ENCODE results near the gene BRD7.

The BRD7 gene

GRCh38 chr16:50288920-50289319 lies 79.9 kb downstream of the BRD7 start:
- no peak for FAIRE-seq

- no peak for FAIRE-seq
Observed at GRCh38 chr16:50288026-50288425, 80.8 kb downstream of the BRD7 start.

- FAIRE-seq, result no peak
Observed at GRCh38 chr16:50286681-50287080, 82.1 kb downstream of the BRD7 start.

- FAIRE-seq, result no peak
Observed at GRCh38 chr16:50285406-50286003, 83.3 kb downstream of the BRD7 start.

GRCh38 chr16:50284131-50284911 lies 84.5 kb downstream of the BRD7 start:
- FAIRE-seq, result no peak

GRCh38 chr16:50282955-50283631 lies 85.7 kb downstream of the BRD7 start:
- FAIRE-seq, result no peak

GRCh38 chr16:50282010-50282538 lies 86.7 kb downstream of the BRD7 start:
- FAIRE-seq, result no peak

- no peak for FAIRE-seq
Observed at GRCh38 chr16:50281391-50282009, 87.3 kb downstream of the BRD7 start.

- no peak for FAIRE-seq
Observed at GRCh38 chr16:50280932-50281331, 87.9 kb downstream of the BRD7 start.

GRCh38 chr16:50279504-50279865 lies 89.3 kb downstream of the BRD7 start:
- FAIRE-seq, result no peak

GRCh38 chr16:50278251-50278650 lies 90.5 kb downstream of the BRD7 start:
- no peak for FAIRE-seq

- FAIRE-seq, result no peak
Observed at GRCh38 chr16:50276801-50277555, 91.8 kb downstream of the BRD7 start.

GRCh38 chr16:50276326-50276640 lies 92.5 kb downstream of the BRD7 start:
- no peak for FAIRE-seq

- no peak for FAIRE-seq
Observed at GRCh38 chr16:50275428-50276325, 93.1 kb downstream of the BRD7 start.

- no peak for FAIRE-seq
Observed at GRCh38 chr16:50275098-50275415, 93.7 kb downstream of the BRD7 start.

GRCh38 chr16:50274326-50275097 lies 94.3 kb downstream of the BRD7 start:
- no peak for FAIRE-seq

- no peak for FAIRE-seq
Observed at GRCh38 chr16:50273888-50274325, 94.9 kb downstream of the BRD7 start.

- FAIRE-seq, result no peak
Observed at GRCh38 chr16:50273382-50273690, 95.5 kb downstream of the BRD7 start.

GRCh38 chr16:50272687-50273381 lies 96.0 kb downstream of the BRD7 start:
- no peak for FAIRE-seq

GRCh38 chr16:50272111-50272571 lies 96.6 kb downstream of the BRD7 start:
- FAIRE-seq, result no peak

All from endometrium (tissue), 2 donors.